HG03378 (cell line): Measurements from ENCODE around the gene GLIPR1L1.
A peak's percentile ranks its signal among the peaks of the same experiment; 100 is the strongest.
"Not testable (repeated sequence)": the region's sequence is repeated elsewhere in the genome, so short reads cannot be mapped to it uniquely, and the experiment has no call there.

Source experiments
- ATAC-seq: cut with Tn5 transposase; IDR thresholded peaks from one replicate; pipeline ENCODE4 v1.9.1; 2021; ENCODE audit warnings: mild to moderate bottlenecking, moderate library complexity; ENCODE audit not compliant: unreplicated experiment

GLIPR1L1 gene

GRCh38 chr12:75334384-75335030 lies at the start of gene GLIPR1L1:
TSS of gene GLIPR1L1 (plus strand) at chr12:75334670. CDS start at chr12:75334729, 59 bp downstream.
- ATAC-seq: peak; percentile 75

GRCh38 chr12:75288860-75289259 lies 45.6 kb upstream of the GLIPR1L1 start:
- ATAC-seq: no peak

GRCh38 chr12:75289753-75290152 lies 44.7 kb upstream of the GLIPR1L1 start:
- ATAC-seq: no peak

- no peak for ATAC-seq
These were observed 43.5 kb upstream of the GLIPR1L1 start for GRCh38 chr12:75291014-75291413.

- no peak for ATAC-seq
These were observed 40.1 kb upstream of the GLIPR1L1 start for GRCh38 chr12:75294336-75294735.

DNA sequence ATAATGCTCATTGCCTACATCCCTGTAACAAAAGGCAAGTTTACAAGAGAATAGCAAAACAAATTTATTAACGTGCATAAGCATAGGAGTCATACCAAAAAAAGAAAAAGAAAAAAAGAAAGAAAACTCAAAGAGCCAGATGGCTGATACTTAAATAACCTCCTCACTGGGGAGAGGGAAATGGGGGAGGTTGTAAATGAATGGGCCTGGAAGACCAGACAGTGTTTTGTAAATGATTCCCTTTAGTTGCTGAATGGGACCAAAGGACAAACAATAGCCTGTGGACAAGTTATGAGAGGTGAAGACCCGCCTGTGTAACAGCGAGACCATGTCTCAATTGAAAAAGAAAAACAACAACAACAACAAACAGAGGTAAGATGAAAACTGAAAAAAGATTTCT lies 39.7 kb upstream of the GLIPR1L1 start:
- ATAC-seq: no peak

- no peak for ATAC-seq
These were observed 32.2 kb upstream of the GLIPR1L1 start for GRCh38 chr12:75302225-75302624.

GRCh38 chr12:75302781-75303180 lies 31.7 kb upstream of the GLIPR1L1 start:
- no peak for ATAC-seq

DNA sequence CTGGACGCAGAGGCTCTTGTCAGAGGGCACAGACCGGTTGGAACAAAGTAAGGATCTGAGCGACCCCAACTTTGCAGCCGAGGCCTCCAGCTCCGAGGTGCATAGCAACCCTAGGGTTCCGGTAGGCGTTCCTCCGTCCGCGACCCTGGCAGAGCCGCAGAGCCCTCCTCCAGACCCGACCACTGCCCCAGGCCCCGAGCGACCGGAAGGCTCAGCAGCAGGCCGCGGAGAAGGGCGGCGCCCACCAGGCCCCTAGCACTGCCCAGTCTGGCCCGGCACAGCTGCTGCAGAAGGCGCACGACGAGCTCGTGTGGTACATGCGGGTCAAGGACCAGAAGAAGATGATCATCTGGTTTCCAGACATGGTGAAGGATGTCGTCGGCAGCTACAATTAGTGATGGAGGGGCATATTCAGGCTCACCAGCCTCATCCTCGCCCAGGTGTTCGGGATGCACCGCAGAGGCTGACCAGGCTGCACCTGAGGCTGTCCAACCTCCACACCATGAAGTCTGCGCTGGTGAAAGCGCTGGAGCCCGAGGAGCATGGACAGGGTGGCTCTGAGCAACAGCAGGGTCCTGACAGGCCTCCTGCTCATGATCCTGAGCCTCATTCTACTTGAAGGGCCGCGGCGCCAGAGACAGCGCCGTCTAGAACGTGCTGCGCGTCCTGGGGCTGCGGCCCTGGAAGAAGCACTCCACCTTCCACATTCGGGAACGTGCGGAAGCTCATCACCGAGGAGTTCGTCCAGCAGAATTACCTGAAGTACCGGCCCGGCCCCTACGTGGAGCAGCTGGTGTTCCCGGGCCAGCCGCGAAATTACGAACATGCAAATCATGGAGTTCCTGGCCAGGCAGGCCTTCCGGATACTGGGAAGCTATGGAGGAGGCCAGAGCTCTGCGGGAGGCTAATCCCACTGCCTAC lies 28.8 kb upstream of the GLIPR1L1 start:
- no peak for ATAC-seq

DNA sequence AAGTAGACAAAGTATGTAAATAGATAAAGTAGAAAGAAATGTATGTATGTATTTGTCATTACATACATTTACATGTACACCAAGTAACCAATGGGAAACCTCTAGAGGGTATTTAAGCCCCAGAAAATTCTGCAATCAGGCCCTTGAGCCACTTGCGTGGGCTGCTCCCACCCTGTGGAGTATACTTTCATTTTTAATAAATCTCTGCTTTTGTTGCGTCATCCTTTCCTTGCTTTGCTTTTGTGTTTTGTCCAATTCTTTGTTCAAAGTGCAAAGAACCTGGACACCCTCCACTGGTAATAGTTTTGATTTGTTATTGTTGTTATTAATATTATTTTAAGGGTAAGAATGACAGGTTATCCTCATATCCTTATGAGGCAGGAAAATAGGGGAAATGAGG lies 26.2 kb upstream of the GLIPR1L1 start:
- no peak for ATAC-seq

- ATAC-seq: no peak
These were observed 23.1 kb upstream of the GLIPR1L1 start for GRCh38 chr12:75311369-75311768.

DNA sequence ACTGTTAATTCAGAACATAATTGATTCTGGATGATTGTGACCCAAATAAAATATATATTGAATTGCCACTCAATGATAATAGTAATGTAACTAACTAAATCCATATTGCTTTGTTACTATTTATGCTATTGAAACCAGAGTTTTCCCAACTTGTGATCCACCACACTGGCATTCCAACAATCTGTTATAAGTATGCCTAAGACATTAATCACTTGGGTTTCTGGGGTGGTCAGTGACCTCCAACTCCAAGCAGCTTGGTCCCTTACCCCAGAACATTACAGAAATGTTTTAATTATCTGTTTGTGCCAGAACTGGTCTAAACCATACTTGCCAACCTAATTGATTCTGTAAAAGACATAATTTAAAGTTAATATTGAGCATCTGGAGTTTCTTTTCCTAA lies 19.0 kb upstream of the GLIPR1L1 start:
- ATAC-seq: no peak

GRCh38 chr12:75317784-75318183 lies 16.7 kb upstream of the GLIPR1L1 start:
- no peak for ATAC-seq

- no peak for ATAC-seq
These were observed 12.0 kb upstream of the GLIPR1L1 start for GRCh38 chr12:75322464-75322863.

- no peak for ATAC-seq
These were observed 10.8 kb upstream of the GLIPR1L1 start for GRCh38 chr12:75323663-75324062.

DNA sequence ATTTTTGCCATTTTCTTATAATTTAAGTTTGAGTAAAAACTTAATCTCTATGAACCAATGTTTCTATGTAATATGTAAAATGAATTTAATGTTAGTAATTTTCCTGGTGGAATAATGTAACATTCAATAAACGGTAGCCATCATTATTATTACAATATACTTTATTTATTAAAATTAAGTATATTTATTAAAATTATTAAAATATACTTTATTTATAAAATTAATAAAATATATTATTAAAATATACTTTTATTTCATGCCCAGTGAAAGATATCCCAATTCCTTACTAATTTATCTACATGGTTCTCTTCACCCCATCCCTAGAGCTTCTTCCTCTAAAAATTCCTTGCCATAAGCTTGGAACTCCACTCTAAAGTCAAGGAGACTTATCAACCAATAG lies 6.8 kb upstream of the GLIPR1L1 start:
- ATAC-seq: no peak

- peak; percentile 73 for ATAC-seq
These were observed 4.3 kb upstream of the GLIPR1L1 start, which contains the start of gene CAPS2 for GRCh38 chr12:75329918-75330826. TSS of gene CAPS2 (minus strand) at chr12:75330324. CDS start at chr12:75326498, 3,826 bp downstream.

DNA sequence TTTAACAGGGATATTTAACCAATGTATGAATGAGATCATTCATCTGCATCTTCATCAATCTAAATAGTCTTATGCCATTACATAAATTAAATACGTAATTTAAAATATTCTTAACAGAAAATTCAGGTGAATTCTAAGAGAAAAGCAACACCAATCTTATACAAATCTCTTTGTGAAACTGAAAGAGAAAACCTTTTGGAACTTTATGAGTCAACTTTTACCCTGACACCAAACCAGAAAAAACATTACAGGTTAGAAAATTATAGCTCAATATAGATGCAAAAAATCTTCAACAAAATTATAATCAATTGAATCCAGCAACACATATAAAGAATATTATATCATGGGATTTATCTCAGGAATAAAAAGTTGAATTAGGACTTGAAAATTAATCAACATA lies 3.4 kb downstream of the GLIPR1L1 start:
- ATAC-seq: peak; percentile 72

DNA sequence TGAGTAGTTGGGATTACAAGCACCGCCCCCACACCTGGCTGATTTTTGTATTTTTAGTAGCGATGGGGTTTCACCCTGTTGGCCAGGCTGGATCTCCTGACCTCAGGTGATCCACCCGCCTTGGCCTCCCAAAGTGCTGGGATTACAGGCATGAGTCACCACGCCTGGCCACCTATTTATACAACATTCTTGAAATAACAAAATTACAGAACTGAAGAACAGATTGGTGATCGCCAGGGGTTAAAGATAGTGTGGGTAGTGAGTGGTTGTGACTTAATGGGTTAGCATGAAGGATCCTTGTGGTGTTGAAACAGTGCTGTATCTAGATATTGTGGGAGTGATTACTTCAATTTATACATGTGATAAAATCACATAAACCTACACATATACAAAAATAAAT lies 7.4 kb downstream of the GLIPR1L1 start:
- no peak for ATAC-seq

GRCh38 chr12:75345531-75345930 lies 11.1 kb downstream of the GLIPR1L1 start:
- ATAC-seq: no peak

GRCh38 chr12:75346215-75346614 lies 11.7 kb downstream of the GLIPR1L1 start:
- not testable (repeated sequence) for ATAC-seq
